ENCODE results near the gene TACC3. TPM values are rescaled to one million over a fixed set of nuclear protein-coding genes. Genes with fewer than 3 reads are reported as not detected.
A peak's percentile ranks its signal among the peaks of the same experiment; 100 is the strongest.

The TACC3 gene
- total RNA-seq, 6 donors from 2014 or later = 8.9 to 47.4 (median 21.9) TPM

DNA sequence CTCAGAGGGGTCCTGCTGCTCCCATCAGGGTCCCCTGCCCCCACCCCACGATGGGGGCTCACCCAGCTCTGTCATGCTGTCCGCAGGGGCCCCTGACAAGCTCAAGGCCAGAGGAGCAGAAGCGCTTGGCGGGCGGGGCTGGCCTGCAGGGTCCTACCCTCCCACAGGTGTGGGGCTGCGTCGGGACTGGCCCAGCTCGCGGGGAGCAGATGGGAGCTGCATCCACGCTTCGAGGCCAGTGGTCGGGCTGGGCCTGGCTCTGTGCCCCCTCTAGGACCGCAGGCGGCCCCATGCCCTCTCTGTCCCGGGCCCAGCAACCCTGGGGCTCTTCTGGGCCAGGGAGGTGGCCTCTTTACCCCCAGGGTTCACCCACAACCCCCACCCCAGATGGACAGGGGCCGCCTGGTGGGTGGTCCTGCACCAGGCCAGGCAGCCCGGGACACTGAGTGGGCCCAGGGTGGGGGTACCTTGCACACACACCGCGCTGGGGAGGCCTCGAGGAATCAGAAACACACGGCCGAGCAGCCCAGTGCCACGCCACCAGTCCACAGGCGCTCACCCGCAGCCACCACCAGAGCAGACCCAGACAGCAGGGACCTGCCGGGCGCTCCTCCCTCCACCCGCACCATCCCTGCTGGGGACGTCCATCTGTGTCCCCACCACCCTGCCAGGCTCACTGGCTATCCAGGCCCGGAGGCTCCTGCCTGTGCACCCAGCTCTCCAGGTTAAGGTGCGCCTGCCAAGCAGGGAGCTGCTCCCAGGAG is 30.0 kb downstream of the TACC3 start:
- TF ChIP-seq EP300 (IDR thresholded peaks at IDR 0.05) (no peak), POLR2A (IDR thresholded peaks at IDR 0.05) (no peak), POLR2AphosphoS5 (IDR thresholded peaks at IDR 0.05) (no peak)
- TF ChIP-seq, protein P1, sequence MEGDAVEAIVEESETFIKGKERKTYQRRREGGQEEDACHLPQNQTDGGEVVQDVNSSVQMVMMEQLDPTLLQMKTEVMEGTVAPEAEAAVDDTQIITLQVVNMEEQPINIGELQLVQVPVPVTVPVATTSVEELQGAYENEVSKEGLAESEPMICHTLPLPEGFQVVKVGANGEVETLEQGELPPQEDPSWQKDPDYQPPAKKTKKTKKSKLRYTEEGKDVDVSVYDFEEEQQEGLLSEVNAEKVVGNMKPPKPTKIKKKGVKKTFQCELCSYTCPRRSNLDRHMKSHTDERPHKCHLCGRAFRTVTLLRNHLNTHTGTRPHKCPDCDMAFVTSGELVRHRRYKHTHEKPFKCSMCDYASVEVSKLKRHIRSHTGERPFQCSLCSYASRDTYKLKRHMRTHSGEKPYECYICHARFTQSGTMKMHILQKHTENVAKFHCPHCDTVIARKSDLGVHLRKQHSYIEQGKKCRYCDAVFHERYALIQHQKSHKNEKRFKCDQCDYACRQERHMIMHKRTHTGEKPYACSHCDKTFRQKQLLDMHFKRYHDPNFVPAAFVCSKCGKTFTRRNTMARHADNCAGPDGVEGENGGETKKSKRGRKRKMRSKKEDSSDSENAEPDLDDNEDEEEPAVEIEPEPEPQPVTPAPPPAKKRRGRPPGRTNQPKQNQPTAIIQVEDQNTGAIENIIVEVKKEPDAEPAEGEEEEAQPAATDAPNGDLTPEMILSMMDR (IDR thresholded peaks at IDR 0.05) = no peak
- Histone ChIP-seq H3K27me3 (no peaks in the 10 kb centered on the region), H3K27ac (peak overlapping the region in 3 of 4 donors; percentile 24 to 84 (median 69)), H3K4me3 (no peak overlapping the region), H3K9me3 (no peaks in the 10 kb centered on the region), H3K4me1 (peaks cover 17 to 42% (median 33%) of the 10 kb centered on the region in 4 donors), H3K36me3 (no peaks in the 10 kb centered on the region)
- DNase-seq (peak in 1 of 2 donors; percentile 83), ATAC-seq (ENCODE audit: low FRiP score in 2 of 2) (no peak)
- WGBS, 2 donors = 89 to 91% methylated on average over 12 to 14 of the region's 31 CpGs

DNA sequence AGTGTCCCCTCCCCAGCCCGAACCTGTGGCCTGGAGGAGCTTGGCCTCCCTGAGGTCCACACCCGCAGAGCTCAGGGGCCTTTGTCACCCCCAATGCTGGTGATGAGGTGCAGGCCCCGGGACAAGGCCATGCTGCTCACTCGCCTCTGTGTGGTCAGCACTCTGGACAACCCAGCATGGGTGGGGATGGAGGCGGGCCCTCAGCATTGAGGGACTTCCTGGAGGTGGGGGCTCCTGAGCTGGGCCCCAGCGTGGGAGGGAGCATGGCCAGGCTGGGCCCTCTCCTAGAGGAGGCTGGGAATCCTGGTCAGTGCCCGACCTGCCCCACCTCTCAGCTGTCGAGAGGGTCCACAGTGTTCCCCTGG is 30.6 kb downstream of the TACC3 start:
- H3K27me3 ChIP-seq = no peaks in the 10 kb centered on the region
- WGBS, 2 donors = 60% methylated on average over 1 to 3 of the region's 8 CpGs
- ATAC-seq (ENCODE audit: low FRiP score in 2 of 2) = peak; percentile 8 to 52

DNA sequence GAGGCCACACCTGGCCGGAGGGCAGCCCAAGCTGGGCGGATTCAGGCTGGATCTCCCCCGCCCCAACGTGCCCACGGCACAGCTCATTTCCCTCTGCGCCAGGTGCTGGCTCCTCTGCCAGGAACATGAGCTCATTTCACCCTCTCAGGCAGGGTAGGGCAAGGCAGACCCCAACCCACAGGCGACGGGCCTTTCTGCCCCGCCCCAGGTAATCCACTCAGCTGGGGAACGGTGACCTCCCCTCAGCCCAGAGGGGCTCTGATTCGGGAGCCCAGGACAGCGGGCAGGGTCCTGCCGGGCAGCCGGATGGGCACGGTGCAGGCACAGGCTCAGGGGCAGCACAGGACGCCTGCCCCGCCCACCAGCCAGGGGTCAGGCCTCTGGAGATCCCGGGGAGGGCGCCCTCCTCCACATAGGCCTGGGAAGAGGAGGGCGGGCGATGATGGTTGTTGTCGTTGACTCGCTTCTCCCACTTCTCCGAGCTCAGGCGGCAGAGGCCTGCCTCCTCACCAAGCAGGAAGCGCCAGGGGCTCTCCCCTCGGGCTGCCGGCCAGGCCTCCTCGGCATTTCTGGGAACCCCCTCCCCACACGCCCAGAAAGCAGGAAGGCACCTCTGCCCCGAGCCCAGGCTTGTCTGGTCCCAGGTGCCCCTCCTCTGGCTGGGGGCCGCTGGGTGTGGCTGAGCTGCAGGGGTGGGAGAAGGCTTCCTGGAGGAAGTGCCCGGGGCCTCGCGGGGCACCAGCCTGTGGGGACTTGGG is 31.1 kb downstream of the TACC3 start:
- DNase-seq (peak; percentile 69 to 86), ATAC-seq (ENCODE audit: low FRiP score in 2 of 2) (peak; percentile 12 to 34)
- Histone ChIP-seq H3K36me3 (no peaks in the 10 kb centered on the region), H3K27ac (peak overlapping the region in 3 of 4 donors; percentile 48 to 84 (median 69)), H3K9me3 (no peaks in the 10 kb centered on the region), H3K4me1 (peaks cover 17 to 41% (median 34%) of the 10 kb centered on the region in 4 donors), H3K4me3 (peak overlapping the region in 2 of 4 donors; percentile 20 to 21), H3K27me3 (no peaks in the 10 kb centered on the region)
- 31 to 43% methylated on average over 13 to 23 of the region's 35 CpGs for WGBS, 2 donors
- TF ChIP-seq POLR2AphosphoS5 (IDR thresholded peaks at IDR 0.05) (no peak), POLR2A (IDR thresholded peaks at IDR 0.05) (peak in 1 of 4 donors; percentile 40), EP300 (IDR thresholded peaks at IDR 0.05) (no peak)
- TF ChIP-seq, protein P1 (IDR thresholded peaks at IDR 0.05) = peak in 2 of 6 experiments; percentile 17 to 31

More for the DNA sequence above, 30.6 kb downstream of the TACC3 start:
- peaks cover 17 to 41% (median 34%) of the 10 kb centered on the region in 4 donors for H3K4me1 ChIP-seq
- peak; percentile 78 to 80 for DNase-seq
- no peaks in the 10 kb centered on the region for H3K9me3 ChIP-seq
- TF ChIP-seq EP300 (IDR thresholded peaks at IDR 0.05) (peak in 1 of 4 donors; percentile 5), POLR2AphosphoS5 (IDR thresholded peaks at IDR 0.05) (peak in 1 of 2 donors; percentile 35)
- TF ChIP-seq, protein P1 (IDR thresholded peaks at IDR 0.05) = no peak
- H3K4me3 ChIP-seq = peak overlapping the region in 1 of 4 donors; percentile 20
- peak overlapping the region; percentile 24 to 84 (median 58) for H3K27ac ChIP-seq
- H3K36me3 ChIP-seq = no peaks in the 10 kb centered on the region

DNA sequence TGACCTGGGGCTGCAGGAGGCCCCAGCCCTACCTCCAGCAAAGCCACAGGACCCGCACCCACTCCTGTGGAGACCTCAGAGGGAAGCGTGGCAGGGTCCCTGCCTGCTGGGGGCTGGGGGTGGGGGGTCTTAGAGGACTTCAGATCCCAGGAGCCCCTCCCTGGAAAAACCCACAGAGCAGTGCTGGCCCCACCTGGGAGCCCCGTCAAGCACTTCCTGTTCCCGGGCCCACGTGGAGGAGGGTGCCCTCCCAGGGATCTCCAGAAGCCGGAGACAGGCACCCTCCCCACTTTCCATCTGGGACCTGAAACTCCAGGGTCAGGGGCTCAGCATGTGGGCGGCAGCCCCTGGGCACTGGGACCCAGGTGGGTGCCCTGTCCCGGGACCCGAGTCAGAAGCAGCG is 32.0 kb downstream of the TACC3 start:
- H3K9me3 ChIP-seq = no peaks in the 10 kb centered on the region
- peak in 1 of 2 donors; percentile 78 for DNase-seq
- 64 to 93% methylated on average over 3 to 8 of the region's 10 CpGs for WGBS, 2 donors
- no peak for TF ChIP-seq POLR2AphosphoS5 (IDR thresholded peaks at IDR 0.05)
- no peak for TF ChIP-seq POLR2A (IDR thresholded peaks at IDR 0.05)
- no peak for TF ChIP-seq EP300 (IDR thresholded peaks at IDR 0.05)
- TF ChIP-seq, protein P1 (IDR thresholded peaks at IDR 0.05) = no peak
- H3K4me3 ChIP-seq = no peak overlapping the region
- no peaks in the 10 kb centered on the region for H3K27me3 ChIP-seq
- no peaks in the 10 kb centered on the region for H3K36me3 ChIP-seq
- peaks cover 17 to 41% (median 34%) of the 10 kb centered on the region in 4 donors for H3K4me1 ChIP-seq
- H3K27ac ChIP-seq = peak overlapping the region in 3 of 4 donors; percentile 48 to 84 (median 69)
- ATAC-seq (ENCODE audit: low FRiP score in 2 of 2) = no peak

All from upper lobe of left lung (tissue), 6 donors.